SU-DHL-6 (cell line): Measurements from ENCODE around the gene C1QTNF1.

Experiments
- CTCF ChIP-seq: fragments of 200-600 bp; sonication (generic); IDR thresholded peaks from one replicate; pipeline ENCODE4 v1.5.1; 2017; ENCODE audit warnings: antibody characterized with exemption, mild to moderate bottlenecking, low read length, moderate library complexity; ENCODE audit not compliant: insufficient read depth, poor library complexity, severe bottlenecking
- EZH2phosphoT487 ChIP-seq: fragments of 200-600 bp; sonication (generic), shearing (Covaris generic); conservative IDR thresholded peaks from 2 replicates; pipeline ENCODE4 v1.6.1; 2018; ENCODE audit warnings: mild to moderate bottlenecking, antibody characterized with exemption, low read length, moderate library complexity, mixed read lengths

- peak; percentile 25 for TF ChIP-seq CTCF
- no peak for TF ChIP-seq EZH2phosphoT487
These were observed 18.6 kb downstream of the C1QTNF1 start for GRCh38 chr17:79042421-79043190.
